Activated naive CD8-positive, alpha-beta T cell treated with anti-CD3 and anti-CD28 coated beads, Interleukin-2, amount 50 U/mL, for 24 hours (primary cell): ENCODE data around the gene GRHL3.

Experiments used
- ATAC-seq: fragments of 150-1000 bp; cut with Tn5 transposase; one replicate; pipeline ENCODE4 v1.10.0; 2021
- DNase-seq: peaks from one replicate; pipeline ENCODE4 v3.0.0; 2021
- H3K27ac Mint-ChIP-seq: one replicate; pipeline ENCODE4 v1.8.0; 2021; ENCODE audit warnings: mild to moderate bottlenecking, mixed read lengths
- H3K27me3 Mint-ChIP-seq: one replicate; pipeline ENCODE4 v1.8.0; 2021; ENCODE audit warnings: mixed read lengths
- H3K36me3 Mint-ChIP-seq: one replicate; pipeline ENCODE4 v1.8.0; 2021; ENCODE audit warnings: low read depth, mixed read lengths
- H3K4me1 Mint-ChIP-seq: one replicate; pipeline ENCODE4 v1.8.0; 2021; ENCODE audit warnings: mixed read lengths
- H3K4me3 Mint-ChIP-seq: one replicate; pipeline ENCODE4 v1.8.0; 2021; ENCODE audit warnings: mild to moderate bottlenecking, moderate library complexity, mixed read lengths
- H3K9me3 Mint-ChIP-seq: one replicate; pipeline ENCODE4 v1.8.0; 2021; ENCODE audit warnings: mixed read lengths

GRHL3 gene

GRCh38 chr1:24353292-24353891 lies 34.2 kb downstream of the GRHL3 start:
- Mint-ChIP-seq H3K27me3 (peaks cover 2% of the 10 kb centered on the region), H3K9me3 (no peaks in the 10 kb centered on the region), H3K36me3 (no peaks in the 10 kb centered on the region), H3K27ac (no peak overlapping the region), H3K4me1 (peaks cover 27% of the 10 kb centered on the region), H3K4me3 (no peak overlapping the region)
- ATAC-seq: no peak
- DNase-seq: no peak

GRCh38 chr1:24355466-24355865 lies 36.3 kb downstream of the GRHL3 start:
- Mint-ChIP-seq H3K4me1 (peaks cover 16% of the 10 kb centered on the region), H3K4me3 (no peak overlapping the region), H3K27me3 (no peaks in the 10 kb centered on the region), H3K9me3 (no peaks in the 10 kb centered on the region), H3K36me3 (no peaks in the 10 kb centered on the region), H3K27ac (no peak overlapping the region)
- DNase-seq (no peak), ATAC-seq (no peak)

GRCh38 chr1:24357038-24357437 lies 37.9 kb downstream of the GRHL3 start:
- H3K9me3 Mint-ChIP-seq: no peaks in the 10 kb centered on the region
- H3K27me3 Mint-ChIP-seq: no peaks in the 10 kb centered on the region
- DNase-seq: no peak
- no peak overlapping the region for H3K27ac Mint-ChIP-seq
- ATAC-seq: no peak
- peaks cover 5% of the 10 kb centered on the region for H3K4me1 Mint-ChIP-seq
- H3K4me3 Mint-ChIP-seq: no peak overlapping the region
- H3K36me3 Mint-ChIP-seq: no peaks in the 10 kb centered on the region

- no peaks in the 10 kb centered on the region for H3K9me3 Mint-ChIP-seq
- ATAC-seq (no peak), DNase-seq (no peak)
- no peak overlapping the region for H3K27ac Mint-ChIP-seq
- no peaks in the 10 kb centered on the region for H3K27me3 Mint-ChIP-seq
- H3K36me3 Mint-ChIP-seq: no peaks in the 10 kb centered on the region
- no peak overlapping the region for H3K4me3 Mint-ChIP-seq
- H3K4me1 Mint-ChIP-seq: peaks cover 14% of the 10 kb centered on the region
These were observed 41.5 kb downstream of the GRHL3 start for GRCh38 chr1:24360681-24361080.

- Mint-ChIP-seq H3K27me3 (no peaks in the 10 kb centered on the region), H3K36me3 (no peaks in the 10 kb centered on the region), H3K27ac (no peak overlapping the region), H3K4me3 (no peak overlapping the region), H3K4me1 (peaks cover 18% of the 10 kb centered on the region), H3K9me3 (no peaks in the 10 kb centered on the region)
- no peak for ATAC-seq
- DNase-seq: no peak
These were observed 42.7 kb downstream of the GRHL3 start for GRCh38 chr1:24361811-24362210.

GRCh38 chr1:24362396-24362795 lies 43.2 kb downstream of the GRHL3 start:
- Mint-ChIP-seq H3K27ac (no peak overlapping the region), H3K4me3 (no peak overlapping the region), H3K27me3 (no peaks in the 10 kb centered on the region), H3K9me3 (no peaks in the 10 kb centered on the region), H3K4me1 (peaks cover 18% of the 10 kb centered on the region), H3K36me3 (no peaks in the 10 kb centered on the region)
- ATAC-seq: no peak
- DNase-seq: no peak

- peaks cover 18% of the 10 kb centered on the region for H3K4me1 Mint-ChIP-seq
- DNase-seq (no peak), ATAC-seq (no peak)
- H3K9me3 Mint-ChIP-seq: no peaks in the 10 kb centered on the region
- no peaks in the 10 kb centered on the region for H3K27me3 Mint-ChIP-seq
- H3K36me3 Mint-ChIP-seq: peaks cover 1% of the 10 kb centered on the region
- no peak overlapping the region for H3K4me3 Mint-ChIP-seq
- no peak overlapping the region for H3K27ac Mint-ChIP-seq
These were observed 43.9 kb downstream of the GRHL3 start for GRCh38 chr1:24362982-24363614.

- H3K36me3 Mint-ChIP-seq: peaks cover 2% of the 10 kb centered on the region
- H3K9me3 Mint-ChIP-seq: no peaks in the 10 kb centered on the region
- no peak overlapping the region for H3K4me3 Mint-ChIP-seq
- H3K27ac Mint-ChIP-seq: no peak overlapping the region
- DNase-seq (no peak), ATAC-seq (no peak)
- H3K4me1 Mint-ChIP-seq: peaks cover 18% of the 10 kb centered on the region
- no peaks in the 10 kb centered on the region for H3K27me3 Mint-ChIP-seq
These were observed 44.8 kb downstream of the GRHL3 start for GRCh38 chr1:24363994-24364393.

GRCh38 chr1:24364605-24364974 lies 45.4 kb downstream of the GRHL3 start:
- no peak for DNase-seq
- Mint-ChIP-seq H3K27me3 (no peaks in the 10 kb centered on the region), H3K4me3 (no peak overlapping the region), H3K4me1 (peaks cover 18% of the 10 kb centered on the region), H3K9me3 (no peaks in the 10 kb centered on the region), H3K27ac (no peak overlapping the region), H3K36me3 (peaks cover 2% of the 10 kb centered on the region)
- no peak for ATAC-seq

GRCh38 chr1:24364975-24365678 lies 46.0 kb downstream of the GRHL3 start:
- ATAC-seq: peak; percentile 99

GRCh38 chr1:24366707-24367106 lies 47.5 kb downstream of the GRHL3 start:
- no peak overlapping the region for H3K4me3 Mint-ChIP-seq
- no peaks in the 10 kb centered on the region for H3K9me3 Mint-ChIP-seq
- H3K27ac Mint-ChIP-seq: no peak overlapping the region
- H3K27me3 Mint-ChIP-seq: no peaks in the 10 kb centered on the region
- no peak for DNase-seq
- peaks cover 18% of the 10 kb centered on the region for H3K4me1 Mint-ChIP-seq
- ATAC-seq: no peak
- peaks cover 2% of the 10 kb centered on the region for H3K36me3 Mint-ChIP-seq

More at GRCh38 chr1:24364975-24365678, 46.0 kb downstream of the GRHL3 start:
- Mint-ChIP-seq H3K4me3 (no peak overlapping the region), H3K27ac (no peak overlapping the region), H3K9me3 (no peaks in the 10 kb centered on the region), H3K4me1 (peaks cover 18% of the 10 kb centered on the region), H3K27me3 (no peaks in the 10 kb centered on the region), H3K36me3 (peaks cover 2% of the 10 kb centered on the region)
- DNase-seq: peak; percentile 37

GRCh38 chr1:24369199-24369598 lies 50.0 kb downstream of the GRHL3 start:
- no peak overlapping the region for H3K4me3 Mint-ChIP-seq
- H3K4me1 Mint-ChIP-seq: peaks cover 21% of the 10 kb centered on the region
- H3K36me3 Mint-ChIP-seq: peaks cover 2% of the 10 kb centered on the region
- H3K27me3 Mint-ChIP-seq: no peaks in the 10 kb centered on the region
- no peak for DNase-seq
- ATAC-seq: no peak
- H3K9me3 Mint-ChIP-seq: no peaks in the 10 kb centered on the region
- no peak overlapping the region for H3K27ac Mint-ChIP-seq

GRCh38 chr1:24369801-24370200 lies 50.6 kb downstream of the GRHL3 start:
- Mint-ChIP-seq H3K4me3 (no peak overlapping the region), H3K36me3 (peaks cover 2% of the 10 kb centered on the region), H3K27me3 (no peaks in the 10 kb centered on the region), H3K4me1 (peaks cover 16% of the 10 kb centered on the region), H3K9me3 (no peaks in the 10 kb centered on the region), H3K27ac (no peak overlapping the region)
- no peak for DNase-seq
- no peak for ATAC-seq

GRCh38 chr1:24373044-24373443 lies 53.9 kb downstream of the GRHL3 start:
- Mint-ChIP-seq H3K27me3 (no peaks in the 10 kb centered on the region), H3K9me3 (no peaks in the 10 kb centered on the region)

GRCh38 chr1:24373710-24374109 lies 54.6 kb downstream of the GRHL3 start:
- no peak for DNase-seq
- no peak for ATAC-seq
- Mint-ChIP-seq H3K9me3 (no peaks in the 10 kb centered on the region), H3K4me1 (peaks cover 3% of the 10 kb centered on the region), H3K36me3 (no peaks in the 10 kb centered on the region), H3K27me3 (no peaks in the 10 kb centered on the region), H3K4me3 (no peak overlapping the region), H3K27ac (no peak overlapping the region)

More at GRCh38 chr1:24373044-24373443, 53.9 kb downstream of the GRHL3 start:
- Mint-ChIP-seq H3K36me3 (peaks cover 1% of the 10 kb centered on the region), H3K4me3 (no peak overlapping the region), H3K27ac (no peak overlapping the region), H3K4me1 (peaks cover 3% of the 10 kb centered on the region)
- DNase-seq: no peak
- peak; percentile 49 for ATAC-seq
